H1 (cell line): Measurements from ENCODE around the gene MACROD2. TPM values are rescaled to one million over a fixed set of nuclear protein-coding genes. Genes with fewer than 3 reads are reported as not detected.

Experiments
- CTCF ChIA-PET: fragments of 300-600 bp; sonication (Branson Sonifier 250); formaldehyde crosslinking; loops from one replicate; lab custom pipeline; 2021; ENCODE audit not compliant: partially characterized antibody; lab: Charles Lee
- POLR2A ChIA-PET: fragments of 300-600 bp; sonication (Branson Sonifier 250); formaldehyde crosslinking; loops from one replicate; lab custom pipeline; 2021; ENCODE audit warnings: inconsistent platforms; ENCODE audit not compliant: partially characterized antibody; lab: Charles Lee
- DNase-seq, 2 experiments: peaks; one replicate each; pipeline versions ENCODE4 v3.0.0 to v3.0.0-alpha.2; 2010 to 2022; ENCODE audit warnings: low spot score in 2 of 2, low read depth in 1 of 2, mixed read lengths in 1 of 2
- FAIRE-seq: peaks from 2 replicates; lab custom pipeline; 2011; peaks lifted over from hg19 to GRCh38; lab: Jason Lieb, UNC
- H2AFZ ChIP-seq: 2 replicates; pipeline ENCODE4 v1.8.1; 2012; ENCODE audit warnings: low read length, inconsistent platforms
- H2AK5ac ChIP-seq: 2 replicates; pipeline ENCODE4 v1.6.1; 2013; ENCODE audit warnings: low read depth, low read length
- H2BK120ac ChIP-seq: replicated peaks from 2 replicates; pipeline ENCODE3; 2013; ENCODE audit warnings: low read depth, low read length, inconsistent platforms
- H2BK12ac ChIP-seq: 2 replicates; pipeline ENCODE4 v1.6.1; 2013; ENCODE audit warnings: low read depth, low read length
- H2BK15ac ChIP-seq: 2 replicates; pipeline ENCODE4 v1.6.1; 2013; ENCODE audit warnings: low read length
- H2BK20ac ChIP-seq: 2 replicates; pipeline ENCODE4 v1.6.1; 2013; ENCODE audit warnings: low read length
- H2BK5ac ChIP-seq: 2 replicates; pipeline ENCODE4 v1.6.1; 2013; ENCODE audit warnings: low read depth, low read length
- H3K14ac ChIP-seq: 2 replicates; pipeline ENCODE4 v1.6.1; 2013; ENCODE audit warnings: inconsistent platforms; ENCODE audit not compliant: insufficient read length
- H3K18ac ChIP-seq: 2 replicates; pipeline ENCODE4 v1.6.1; 2013; ENCODE audit warnings: low read length; ENCODE audit errors: extremely low read depth
- H3K23ac ChIP-seq: 2 replicates; pipeline ENCODE4 v1.6.1; 2013; ENCODE audit warnings: inconsistent platforms; ENCODE audit not compliant: insufficient read length
- H3K23me2 ChIP-seq: 2 replicates; pipeline ENCODE4 v1.6.1; 2013; ENCODE audit warnings: low read depth, low read length
- H3K27ac ChIP-seq: 2 replicates; pipeline ENCODE4 v1.6.1; 2011; ENCODE audit warnings: low read depth, low read length, inconsistent platforms
- H3K27me3 ChIP-seq, 4 experiments: replicated peaks in 1 of 4; 1 replicate in 1 of 4; 2 replicates in 3 of 4; pipeline versions ENCODE4 v1.6.1 to v1.8.1; 2011 to 2013; ENCODE audit warnings: low read length in 3 of 4, mild to moderate bottlenecking in 3 of 4, inconsistent platforms in 2 of 4, mixed read lengths in 2 of 4, moderate library complexity in 1 of 4; ENCODE audit not compliant: control insufficient read depth in 3 of 4, insufficient read depth in 3 of 4; ENCODE audit errors: extremely low read depth in 1 of 4
- H3K36me3 ChIP-seq, 4 experiments: 2 replicates each; pipeline versions ENCODE4 v1.6.1 to v1.8.1; 2011 to 2013; ENCODE audit warnings: mild to moderate bottlenecking in 4 of 4, low read length in 3 of 4, moderate library complexity in 2 of 4, control low read depth in 1 of 4, inconsistent platforms in 1 of 4; ENCODE audit not compliant: insufficient read depth in 4 of 4, control insufficient read depth in 2 of 4
- H3K4ac ChIP-seq: replicated peaks from 2 replicates; pipeline ENCODE3; 2013; ENCODE audit warnings: low read length, low read depth, mixed read lengths, inconsistent platforms; ENCODE audit not compliant: insufficient read length
- H3K4me1 ChIP-seq, 4 experiments: replicated peaks in 1 of 4; 1 replicate in 1 of 4; 2 replicates in 3 of 4; pipeline versions ENCODE4 v1.6.1 to v1.8.1; 2011 to 2013; ENCODE audit warnings: low read length in 3 of 4, inconsistent platforms in 2 of 4, mixed read lengths in 1 of 4; ENCODE audit not compliant: insufficient read depth in 4 of 4, control insufficient read depth in 3 of 4
- H3K4me2 ChIP-seq, 2 experiments: 2 replicates each; pipeline versions ENCODE4 v1.6.1 to v1.8.1; 2011 to 2013; ENCODE audit warnings: low read depth in 2 of 2, low read length in 2 of 2, control low read depth in 1 of 2, inconsistent platforms in 1 of 2, mild to moderate bottlenecking in 1 of 2; ENCODE audit not compliant: insufficient read depth in 1 of 2
- H3K4me3 ChIP-seq, 4 experiments: fragments of 200-600, 300-600 bp in 1 of 4; sonication (generic), shearing (Covaris generic), sonication (Bioruptor Twin) in 1 of 4; 2 replicates each; pipeline versions ENCODE4 v1.5.1 to v1.8.1; 2011 to 2016; ENCODE audit warnings: low read length in 4 of 4, low read depth in 3 of 4, control low read depth in 2 of 4, inconsistent platforms in 2 of 4, mild to moderate bottlenecking in 2 of 4, mixed read lengths in 1 of 4, moderate library complexity in 1 of 4; ENCODE audit not compliant: insufficient read depth in 2 of 4; ENCODE audit errors: extremely low read depth in 1 of 4
- H3K56ac ChIP-seq: replicated peaks from 2 replicates; pipeline ENCODE3; 2013; ENCODE audit warnings: low read depth, mild to moderate bottlenecking, mixed read lengths, low read length, inconsistent platforms; ENCODE audit not compliant: insufficient read length
- H3K79me1 ChIP-seq: 2 replicates; pipeline ENCODE4 v1.6.1; 2013; ENCODE audit warnings: low read depth, low read length, control low read depth
- H3K79me2 ChIP-seq, 2 experiments: 2 replicates each; pipeline versions ENCODE4 v1.6.1 to v1.8.1; 2012 to 2013; ENCODE audit warnings: low read length in 2 of 2, mild to moderate bottlenecking in 2 of 2, inconsistent platforms in 1 of 2; ENCODE audit not compliant: insufficient read depth in 2 of 2, control insufficient read depth in 1 of 2
- H3K9ac ChIP-seq, 4 experiments: replicated peaks in 1 of 4; 1 replicate in 1 of 4; 2 replicates in 3 of 4; pipeline versions ENCODE4 v1.6.1 to v1.8.1; 2011 to 2013; ENCODE audit warnings: low read depth in 3 of 4, low read length in 3 of 4, control low read depth in 2 of 4, mild to moderate bottlenecking in 2 of 4, moderate library complexity in 2 of 4, inconsistent platforms in 1 of 4; ENCODE audit errors: extremely low read depth in 1 of 4
- H3K9me3 ChIP-seq, 2 experiments: 2 replicates each; pipeline versions ENCODE4 v1.6.1 to v1.8.1; 2012 to 2013; ENCODE audit warnings: mild to moderate bottlenecking in 2 of 2, moderate library complexity in 2 of 2, control low read depth in 1 of 2, inconsistent platforms in 1 of 2, low read depth in 1 of 2, low read length in 1 of 2, mixed read lengths in 1 of 2; ENCODE audit not compliant: insufficient read depth in 2 of 2
- H4K20me1 ChIP-seq, 2 experiments: replicated peaks in 1 of 2; 2 replicates each; pipeline versions ENCODE3 to v1.8.1; 2011 to 2013; ENCODE audit warnings: inconsistent platforms in 2 of 2, low read length in 2 of 2, mild to moderate bottlenecking in 1 of 2; ENCODE audit not compliant: insufficient read depth in 2 of 2, control insufficient read depth in 1 of 2
- H4K5ac ChIP-seq: 2 replicates; pipeline ENCODE4 v1.6.1; 2013; ENCODE audit warnings: low read length, low read depth, mixed read lengths, inconsistent platforms; ENCODE audit not compliant: insufficient read length
- H4K8ac ChIP-seq: 2 replicates; pipeline ENCODE4 v1.8.0; 2013; ENCODE audit warnings: mild to moderate bottlenecking, moderate library complexity, low read length, inconsistent platforms; ENCODE audit not compliant: insufficient read depth; ENCODE audit errors: extremely low read depth
- H4K91ac ChIP-seq: replicated peaks from 2 replicates; pipeline ENCODE3; 2013; ENCODE audit warnings: low read length, mixed read lengths, inconsistent platforms; ENCODE audit not compliant: insufficient read length
- FOSL1 ChIP-seq: IDR thresholded peaks from 2 replicates; pipeline ENCODE4 v1.6.1; 2011; ENCODE audit warnings: mild to moderate bottlenecking, low read depth, low read length, moderate library complexity; ENCODE audit not compliant: insufficient read depth
- JUN ChIP-seq: IDR thresholded peaks from 2 replicates; pipeline ENCODE4 v1.6.1; 2011; ENCODE audit warnings: low read depth, mild to moderate bottlenecking, improper control_type of control experiment, low read length
- NRF1 ChIP-seq: IDR thresholded peaks from 2 replicates; pipeline ENCODE4 v1.6.1; 2011; ENCODE audit warnings: mild to moderate bottlenecking, low read depth, low read length, improper control_type of control experiment
- SP2 ChIP-seq: IDR thresholded peaks from 2 replicates; pipeline ENCODE4 v1.6.1; 2012; ENCODE audit warnings: mild to moderate bottlenecking, low read length, inconsistent platforms
- WGBS, 2 experiments: shearing (Covaris generic) in 1 of 2; methylation state at CpG; one replicate each; pipeline versions ENCODE4 v1.1.6 to v1.1.7; 2013 to 2015; ENCODE audit warnings: low lambda C conversion rate in 2 of 2, mixed read lengths in 2 of 2, inconsistent platforms in 1 of 2, low coverage in 1 of 2, missing lambda C conversion rate in 1 of 2; ENCODE audit not compliant: insufficient replicate concordance in 2 of 2, insufficient coverage in 1 of 2, insufficient read length in 1 of 2; ENCODE audit errors: extremely low coverage in 1 of 2, missing lambda C conversion rate in 1 of 2; 5-methylcytosine and 5-hydroxymethylcytosine counted together
- polyA plus RNA-seq, 7 experiments: library from polyadenylated mRNA; depleted of rRNA in 3 of 7; stranded (reverse) in 5 of 7; unstranded in 2 of 7; fragments of >200 nt in 5 of 7; fragments of 200-250 nt in 2 of 7; gene quantifications; 1 replicate in 5 of 7; 2 replicates in 1 of 7; 4 replicates in 1 of 7; pipeline versions ENCODE4 v1.2.1 to v1.2.3, GENCODE V29; 2011 to 2013; ENCODE audit warnings: missing spikeins in 2 of 7, mixed read lengths in 2 of 7
- total RNA-seq: library from RNA; stranded (reverse); fragmentation: NEBNext Ultra II Directional; extraction: Animal tissue kit (Norgen Biotek cat#: 25700); gene quantifications from 2 replicates; pipeline ENCODE4 v1.2.1, GENCODE V29; 2021
- TF ChIP-seq, protein P1 (sequence below): IDR thresholded peaks from 2 replicates; pipeline ENCODE4 v1.6.1; 2011; ENCODE audit warnings: low read length, improper control_type of control experiment

MACROD2 gene
- total and polyA plus RNA-seq, 2 of the 8 experiments (the other 6 are each of a cell fraction or from before 2014, with no cell fraction given) = 0.70 to 3.9 TPM

DNA sequence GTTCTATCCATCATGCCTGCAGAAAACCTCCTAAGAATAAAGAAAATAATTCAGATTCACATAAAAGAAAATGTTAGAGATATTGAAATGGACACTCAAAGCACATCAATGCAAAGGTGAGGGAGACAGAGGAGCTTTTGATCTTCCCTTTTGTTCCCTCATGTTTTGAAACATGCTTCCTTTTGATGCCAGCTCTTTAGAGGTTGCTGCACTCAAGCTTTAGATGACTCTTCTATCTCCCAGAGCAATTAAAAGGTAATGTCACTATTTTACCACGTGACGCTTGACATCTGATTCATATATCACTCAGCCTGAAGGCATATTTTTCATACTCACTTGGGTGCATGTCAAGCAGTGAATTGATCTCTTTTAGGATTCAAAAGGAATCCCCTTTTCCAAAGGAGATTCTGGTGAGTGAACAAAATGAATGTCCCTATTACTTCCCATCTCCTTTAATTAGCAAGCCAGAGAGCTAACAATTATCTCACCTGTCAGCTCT lies 1551.3 kb downstream of the MACROD2 start:
- H3K4me3 ChIP-seq = no peak overlapping the region
- no peaks in the 10 kb centered on the region for H3K27me3 ChIP-seq
- H2BK120ac ChIP-seq = no peak overlapping the region
- no peaks in the 10 kb centered on the region for H3K79me2 ChIP-seq
- H3K36me3 ChIP-seq = no peaks in the 10 kb centered on the region; a peak in 1 of 8 replicates
- no peak for FAIRE-seq
- no peaks in the 10 kb centered on the region for H3K23me2 ChIP-seq
- H4K20me1 ChIP-seq = no peaks in the 10 kb centered on the region
- H2AK5ac ChIP-seq = no peak overlapping the region
- H3K9ac ChIP-seq = no peak overlapping the region
- H2AFZ ChIP-seq = no peak overlapping the region
- no peak overlapping the region for H3K4me2 ChIP-seq
- CTCF ChIA-PET = no interaction called here
- H3K27ac ChIP-seq = no peak overlapping the region
- H3K4me1 ChIP-seq = no peaks in the 10 kb centered on the region
- H4K8ac ChIP-seq = no peak overlapping the region
- H3K14ac ChIP-seq = no peak overlapping the region
- H3K4ac ChIP-seq = no peak overlapping the region
- H3K9me3 ChIP-seq = peaks cover 5 to 7% of the 10 kb centered on the region in 2 experiments; a peak in 3 of 4 replicates
- no peak overlapping the region for H2BK12ac ChIP-seq
- H3K56ac ChIP-seq = no peak overlapping the region
- 100% methylated on average over 2 of the region's 2 CpGs; no CpG with 5 or more reads in 1 of the 2 experiments for WGBS, 2 experiments
- H2BK15ac ChIP-seq = no peak overlapping the region
- H3K18ac ChIP-seq = no peak overlapping the region
- H4K91ac ChIP-seq = no peak overlapping the region
- H2BK20ac ChIP-seq = no peak overlapping the region
- no peak overlapping the region for H3K23ac ChIP-seq
- H3K79me1 ChIP-seq = no peaks in the 10 kb centered on the region
- POLR2A ChIA-PET = no interaction called here
- no peak overlapping the region for H4K5ac ChIP-seq
- DNase-seq = no peak
- H2BK5ac ChIP-seq = no peak overlapping the region
- TF ChIP-seq NRF1 = no peak
- TF ChIP-seq SP2 = no peak
- TF ChIP-seq JUN = no peak
- no peak for TF ChIP-seq FOSL1
- TF ChIP-seq, protein P1, sequence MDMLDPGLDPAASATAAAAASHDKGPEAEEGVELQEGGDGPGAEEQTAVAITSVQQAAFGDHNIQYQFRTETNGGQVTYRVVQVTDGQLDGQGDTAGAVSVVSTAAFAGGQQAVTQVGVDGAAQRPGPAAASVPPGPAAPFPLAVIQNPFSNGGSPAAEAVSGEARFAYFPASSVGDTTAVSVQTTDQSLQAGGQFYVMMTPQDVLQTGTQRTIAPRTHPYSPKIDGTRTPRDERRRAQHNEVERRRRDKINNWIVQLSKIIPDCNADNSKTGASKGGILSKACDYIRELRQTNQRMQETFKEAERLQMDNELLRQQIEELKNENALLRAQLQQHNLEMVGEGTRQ = no peak
